ENCODE results near the gene ZBED1.
"Not testable (repeated sequence)": the region's sequence is repeated elsewhere in the genome, so short reads cannot be mapped to it uniquely, and the experiment has no call there.

Gene ZBED1

DNA sequence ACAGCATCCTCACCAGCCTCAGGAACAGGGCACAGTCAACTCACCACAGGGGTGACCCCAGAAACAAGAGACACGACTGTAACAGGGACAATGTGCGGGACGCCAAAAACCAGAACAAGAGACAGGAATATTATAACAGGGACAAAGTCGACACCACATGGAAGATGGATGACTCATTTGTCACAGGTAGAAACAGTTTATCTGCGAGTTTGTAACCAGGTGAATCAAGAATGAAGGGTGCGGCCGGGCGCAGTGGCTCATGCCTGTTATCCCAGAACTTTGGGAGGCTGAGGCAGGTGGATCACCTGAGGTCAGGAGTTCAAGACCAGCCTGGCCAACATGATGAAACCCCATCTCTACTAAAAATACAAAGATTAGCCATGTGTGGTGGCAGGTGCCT, 44.7 kb downstream of the ZBED1 start:
- DNase-seq (ENCODE audit: low spot score) = not testable (repeated sequence)

DNA sequence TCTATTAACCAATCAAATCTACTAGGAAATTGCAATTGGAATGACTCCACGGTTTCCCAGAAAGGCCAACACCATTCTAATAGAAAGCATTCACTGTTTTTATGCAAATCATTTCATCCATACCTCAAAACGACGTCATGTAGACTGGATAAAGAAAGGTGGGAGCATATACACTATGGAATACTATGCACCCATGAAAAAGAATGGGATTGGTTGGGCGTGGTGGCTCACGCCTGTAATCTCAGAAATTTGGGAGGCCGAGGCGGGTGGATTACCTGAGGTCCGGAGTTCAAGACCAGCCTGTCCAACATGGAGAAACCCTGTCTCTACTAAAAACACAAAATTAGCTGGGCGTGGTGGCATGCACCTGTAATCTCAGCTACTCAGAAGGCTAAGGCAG, 46.2 kb downstream of the ZBED1 start:
- not testable (repeated sequence) for DNase-seq (ENCODE audit: low spot score)

DNA sequence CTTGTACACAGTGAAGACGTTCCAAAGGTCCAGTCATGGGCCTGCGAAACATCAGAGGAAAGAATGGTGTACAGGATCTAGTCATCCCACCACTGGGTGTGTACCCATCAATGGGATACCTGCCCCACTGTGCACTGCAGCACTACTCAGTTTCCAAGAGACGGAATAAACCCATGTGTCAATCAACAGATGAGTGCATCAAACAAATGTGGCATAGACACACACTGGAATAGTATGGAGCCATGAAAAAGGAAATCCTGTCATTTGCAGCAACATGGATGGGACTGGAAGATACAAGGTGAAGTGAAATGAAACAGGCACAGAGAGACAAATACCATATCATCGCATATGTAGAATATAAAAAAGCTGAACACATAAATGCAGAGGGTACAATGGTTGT, 48.0 kb downstream of the ZBED1 start:
- no peak for DNase-seq (ENCODE audit: low spot score)

DNA sequence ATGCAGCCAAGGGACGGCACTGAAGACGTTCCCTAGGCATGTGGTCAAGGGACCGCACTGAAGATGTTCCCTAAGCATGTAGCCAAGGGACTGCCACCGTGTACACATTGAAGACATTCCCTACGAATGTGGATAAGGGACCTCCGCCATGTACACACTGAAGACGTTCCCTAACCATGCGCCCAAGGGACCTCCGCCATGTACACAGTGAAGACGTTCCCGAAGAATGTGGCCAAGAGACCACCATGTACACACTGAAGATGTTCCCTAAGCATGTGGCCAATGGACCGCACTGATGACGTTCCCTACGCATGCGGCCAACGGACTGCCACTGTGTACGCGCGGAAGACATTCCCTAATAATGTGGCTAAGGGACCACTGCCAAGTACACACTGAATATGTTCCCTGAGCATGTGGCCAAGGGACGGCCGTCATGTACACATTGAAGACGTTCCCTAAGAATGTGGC, 48.4 kb downstream of the ZBED1 start:
- DNase-seq (ENCODE audit: low spot score) = no peak

DNA sequence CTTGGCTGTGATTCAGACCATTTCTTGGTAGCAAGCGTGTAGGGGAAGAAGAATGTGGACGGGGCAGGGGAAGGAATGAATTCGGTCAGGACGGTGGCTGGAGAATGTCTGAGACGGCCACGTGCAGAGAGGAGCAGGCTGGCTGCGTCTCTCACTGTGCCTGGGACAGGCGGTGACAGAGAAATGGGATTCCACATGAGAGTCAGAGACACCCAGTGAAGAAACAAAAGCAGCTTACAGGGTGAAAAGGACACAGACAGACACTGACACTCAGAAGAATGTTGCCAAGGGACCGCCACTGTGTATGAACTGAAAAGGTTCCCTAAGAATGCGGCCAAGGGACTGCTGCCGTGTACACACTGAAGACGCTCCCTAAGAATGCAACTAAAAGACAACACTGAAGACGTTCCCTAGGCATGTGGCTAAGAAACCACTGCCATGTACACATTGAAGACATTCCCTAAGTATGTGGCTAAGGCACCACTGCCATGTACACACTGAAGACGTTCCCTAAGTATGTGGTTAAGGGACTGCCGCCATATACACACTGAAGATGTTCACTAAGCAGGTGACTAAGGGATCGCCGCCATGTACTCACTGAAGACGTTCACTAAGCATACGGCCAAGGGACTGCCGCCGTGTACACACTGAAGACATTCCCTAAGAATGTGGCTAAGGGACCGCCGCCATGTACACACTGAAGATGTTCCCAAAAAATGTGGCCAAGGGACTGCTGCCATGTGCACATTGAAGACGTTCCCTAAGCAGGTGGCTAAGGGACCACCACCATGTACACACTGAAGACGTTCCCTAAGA, 49.1 kb downstream of the ZBED1 start:
- peak; percentile 62 for DNase-seq (ENCODE audit: low spot score)

DNA sequence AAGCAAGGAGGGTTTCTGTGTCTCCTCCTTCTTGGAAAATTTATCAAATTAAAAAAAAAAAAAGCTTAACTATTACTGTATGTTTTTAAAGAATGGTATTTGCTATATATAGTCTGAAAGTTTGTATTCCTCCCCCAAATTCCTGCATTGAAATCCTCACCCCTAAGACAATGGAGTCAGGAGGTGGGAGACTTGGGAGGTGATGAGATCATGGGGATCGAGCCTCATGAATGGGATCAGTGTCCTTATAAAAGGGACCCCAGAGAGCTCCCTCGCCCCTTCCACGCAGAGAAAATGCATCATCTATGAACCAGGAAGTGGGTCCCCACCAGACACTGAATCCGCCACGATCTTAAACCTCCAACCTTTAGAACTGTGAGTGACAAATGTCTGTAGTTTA, 50.1 kb downstream of the ZBED1 start:
- no peak for DNase-seq (ENCODE audit: low spot score)

DNA sequence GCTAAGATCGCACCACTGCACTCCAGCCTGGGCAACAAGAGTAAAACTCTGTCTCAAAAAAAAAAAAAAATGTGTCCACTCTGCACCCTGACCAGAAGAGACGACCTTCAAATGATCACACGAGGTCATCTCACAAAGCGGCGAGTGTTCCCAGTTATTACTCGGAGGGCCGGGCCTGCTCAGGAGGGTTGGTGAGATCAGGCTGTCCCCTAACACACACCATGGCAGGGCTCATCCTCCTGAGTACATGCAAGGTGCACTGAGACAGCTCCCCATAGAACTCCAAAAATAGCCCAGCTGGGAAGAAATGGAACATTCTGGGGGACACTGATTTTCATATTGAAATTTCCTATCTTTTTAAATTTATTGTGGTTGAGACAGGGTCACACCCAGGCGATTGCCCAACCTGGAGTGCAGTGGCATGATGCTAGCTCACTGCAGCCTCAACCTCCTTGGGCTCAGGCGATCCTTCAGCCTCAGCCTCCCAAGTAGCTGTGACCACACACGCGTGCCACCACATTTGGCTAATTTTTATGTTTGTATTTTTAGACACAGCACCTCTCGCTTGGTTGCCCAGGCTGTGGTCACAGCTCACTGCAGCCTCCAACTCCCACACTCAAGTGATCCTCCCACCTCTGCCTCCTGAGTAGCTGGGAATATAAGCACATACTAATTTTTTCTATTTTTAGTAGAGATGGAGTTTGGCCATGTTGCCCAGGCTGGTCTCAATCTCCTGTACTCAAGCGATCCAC, 51.5 kb downstream of the ZBED1 start:
- no peak for DNase-seq (ENCODE audit: low spot score)

DNA sequence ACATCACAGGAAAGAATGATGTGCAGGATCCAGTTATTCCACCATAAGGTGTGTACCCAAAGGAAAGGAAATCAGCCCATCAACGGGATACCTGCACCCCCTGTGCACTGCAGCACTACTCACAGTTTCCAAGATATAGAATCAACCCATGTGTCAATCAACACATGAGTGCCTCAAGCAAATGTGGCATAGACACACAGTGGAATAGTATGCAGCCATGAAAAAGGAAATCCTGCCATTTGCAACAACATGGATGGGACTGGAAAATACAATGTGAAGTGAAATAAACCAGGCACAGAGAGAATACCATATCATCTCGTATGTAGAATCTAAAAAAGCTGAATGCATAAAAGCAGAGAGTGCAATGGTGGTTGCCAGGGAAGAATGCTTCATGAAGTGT, 53.3 kb downstream of the ZBED1 start:
- DNase-seq (ENCODE audit: low spot score) = no peak

DNA sequence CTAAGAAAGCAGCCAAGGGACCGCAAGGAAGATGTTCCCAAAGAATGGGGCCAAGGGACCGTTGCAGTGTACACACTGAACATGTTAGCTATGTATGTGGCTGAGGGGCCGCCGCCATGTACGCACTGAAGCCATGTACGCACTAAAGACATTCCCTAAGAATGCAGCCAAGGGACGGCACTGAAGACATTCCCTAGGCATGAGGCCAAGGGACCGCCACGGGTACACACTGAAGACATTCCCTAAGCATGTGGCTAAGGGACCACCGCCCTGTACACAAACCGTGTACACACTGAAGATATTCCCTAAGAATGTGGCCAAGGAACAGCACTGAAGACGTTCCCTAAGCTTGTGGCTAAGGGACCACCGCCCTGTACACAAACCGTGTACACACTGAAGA, 54.0 kb downstream of the ZBED1 start:
- no peak for DNase-seq (ENCODE audit: low spot score)

DNA sequence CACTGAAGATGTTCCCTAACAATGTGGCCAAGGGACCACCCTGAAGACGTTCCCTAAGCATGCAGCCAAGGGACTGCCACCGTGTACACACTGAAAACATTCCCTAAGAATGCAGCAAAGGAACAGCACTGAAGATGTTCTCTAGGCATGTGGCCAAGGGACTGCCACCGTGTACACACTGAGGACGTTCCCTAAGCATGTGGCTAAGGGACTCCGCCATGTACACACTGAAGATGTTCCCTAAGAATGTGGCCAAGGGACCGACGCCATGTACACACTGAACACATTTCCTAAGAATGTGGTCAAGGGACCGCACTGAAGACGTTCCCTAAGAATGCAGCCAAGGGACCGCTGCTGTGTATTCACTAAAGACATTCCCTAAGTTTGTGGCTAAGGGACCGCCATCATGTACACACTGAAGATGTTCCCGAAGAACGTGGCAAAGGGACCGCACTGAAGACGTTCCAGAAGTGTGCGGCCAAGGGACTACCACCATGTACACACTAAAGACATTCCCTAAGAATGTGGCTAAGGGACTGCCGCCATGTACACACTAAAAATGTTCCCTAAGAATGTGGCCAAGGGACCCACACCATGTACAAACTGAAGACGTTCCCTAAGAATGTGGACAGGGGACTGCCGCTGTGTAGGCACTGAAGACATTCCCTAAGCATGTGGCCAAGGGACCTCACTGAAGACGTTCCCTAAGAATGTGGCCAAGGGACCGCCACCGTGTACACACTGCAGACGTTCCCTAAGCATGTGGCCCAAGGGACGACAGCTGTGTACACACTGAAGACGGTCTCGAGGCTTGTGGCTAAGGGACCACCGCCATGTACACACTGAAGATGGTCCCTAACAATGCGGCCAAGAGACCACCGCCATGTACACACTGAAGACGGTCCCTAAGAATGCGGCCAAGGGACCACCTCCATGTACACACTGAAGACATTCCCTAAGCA, 54.8 kb downstream of the ZBED1 start:
- no peak for DNase-seq (ENCODE audit: low spot score)

DNA sequence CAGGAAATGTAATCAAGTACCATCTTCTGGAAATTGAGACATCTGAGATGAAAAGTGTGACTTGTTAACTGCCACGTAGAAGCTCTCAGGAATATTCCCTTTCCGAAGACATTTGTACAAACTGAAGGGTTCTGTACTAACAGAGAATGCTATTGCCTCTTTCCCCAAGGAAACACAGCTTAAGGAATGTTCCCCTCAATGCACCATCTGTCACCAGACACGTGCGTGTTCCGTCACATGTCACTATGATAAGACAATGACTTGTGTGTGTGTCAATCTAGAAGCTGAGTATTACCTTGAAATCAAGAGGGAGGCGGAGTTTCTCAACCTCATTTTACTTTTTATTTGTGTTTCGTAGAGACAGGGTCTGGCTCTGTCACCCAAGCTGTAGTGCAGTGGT, 58.1 kb downstream of the ZBED1 start:
- DNase-seq (ENCODE audit: low spot score) = no peak

DNA sequence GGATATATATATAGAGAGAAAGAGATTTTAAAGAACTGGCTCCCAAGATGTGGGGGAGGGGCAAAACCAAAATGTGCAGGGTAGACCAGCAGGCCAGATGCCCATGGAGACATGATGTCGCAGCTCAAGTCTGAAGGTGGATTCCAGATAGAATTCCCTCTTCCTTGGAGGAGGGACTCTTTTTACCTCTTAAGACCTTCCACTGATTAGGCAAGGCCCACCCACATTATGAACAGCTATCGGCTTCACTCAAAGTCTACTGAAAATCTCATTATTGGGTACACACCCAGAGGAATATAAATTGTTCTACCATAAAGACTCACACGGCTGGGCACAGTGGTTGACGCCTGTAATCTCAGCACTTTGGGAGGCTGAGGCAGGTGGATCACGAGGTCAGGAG, 59.3 kb downstream of the ZBED1 start:
- no peak for DNase-seq (ENCODE audit: low spot score)

DNA sequence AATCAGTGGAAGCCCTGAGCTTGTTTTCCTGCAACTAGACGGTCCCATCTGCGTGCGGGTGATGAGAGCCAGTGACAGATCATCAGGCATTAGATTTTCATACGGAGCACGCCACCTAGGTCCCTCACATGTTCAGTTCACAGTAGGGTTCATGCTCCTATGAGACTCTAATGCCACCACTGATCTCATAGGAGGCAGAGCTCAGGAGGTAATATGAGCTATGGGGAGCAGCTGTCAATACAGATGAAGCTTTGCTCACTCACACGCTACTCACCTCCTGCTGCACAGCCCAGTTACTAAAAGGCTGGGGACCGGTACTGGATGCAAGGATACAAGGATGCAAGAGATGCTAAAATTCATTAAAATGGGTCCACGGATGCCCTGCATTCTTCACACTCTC, 61.2 kb downstream of the ZBED1 start:
- no peak for DNase-seq (ENCODE audit: low spot score)

Measured in AG20443 (cell line).